HG03045 (cell line): ENCODE measurements around the gene PTPN3.
"Not testable (repeated sequence)": the region's sequence is repeated elsewhere in the genome, so short reads cannot be mapped to it uniquely, and the experiment has no call there.

Experiments
- ATAC-seq: cut with Tn5 transposase; IDR thresholded peaks from one replicate; pipeline ENCODE4 v1.9.1; 2021; ENCODE audit warnings: mild to moderate bottlenecking, moderate library complexity; ENCODE audit not compliant: unreplicated experiment

PTPN3 gene, protein sequence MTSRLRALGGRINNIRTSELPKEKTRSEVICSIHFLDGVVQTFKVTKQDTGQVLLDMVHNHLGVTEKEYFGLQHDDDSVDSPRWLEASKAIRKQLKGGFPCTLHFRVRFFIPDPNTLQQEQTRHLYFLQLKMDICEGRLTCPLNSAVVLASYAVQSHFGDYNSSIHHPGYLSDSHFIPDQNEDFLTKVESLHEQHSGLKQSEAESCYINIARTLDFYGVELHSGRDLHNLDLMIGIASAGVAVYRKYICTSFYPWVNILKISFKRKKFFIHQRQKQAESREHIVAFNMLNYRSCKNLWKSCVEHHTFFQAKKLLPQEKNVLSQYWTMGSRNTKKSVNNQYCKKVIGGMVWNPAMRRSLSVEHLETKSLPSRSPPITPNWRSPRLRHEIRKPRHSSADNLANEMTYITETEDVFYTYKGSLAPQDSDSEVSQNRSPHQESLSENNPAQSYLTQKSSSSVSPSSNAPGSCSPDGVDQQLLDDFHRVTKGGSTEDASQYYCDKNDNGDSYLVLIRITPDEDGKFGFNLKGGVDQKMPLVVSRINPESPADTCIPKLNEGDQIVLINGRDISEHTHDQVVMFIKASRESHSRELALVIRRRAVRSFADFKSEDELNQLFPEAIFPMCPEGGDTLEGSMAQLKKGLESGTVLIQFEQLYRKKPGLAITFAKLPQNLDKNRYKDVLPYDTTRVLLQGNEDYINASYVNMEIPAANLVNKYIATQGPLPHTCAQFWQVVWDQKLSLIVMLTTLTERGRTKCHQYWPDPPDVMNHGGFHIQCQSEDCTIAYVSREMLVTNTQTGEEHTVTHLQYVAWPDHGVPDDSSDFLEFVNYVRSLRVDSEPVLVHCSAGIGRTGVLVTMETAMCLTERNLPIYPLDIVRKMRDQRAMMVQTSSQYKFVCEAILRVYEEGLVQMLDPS

DNA sequence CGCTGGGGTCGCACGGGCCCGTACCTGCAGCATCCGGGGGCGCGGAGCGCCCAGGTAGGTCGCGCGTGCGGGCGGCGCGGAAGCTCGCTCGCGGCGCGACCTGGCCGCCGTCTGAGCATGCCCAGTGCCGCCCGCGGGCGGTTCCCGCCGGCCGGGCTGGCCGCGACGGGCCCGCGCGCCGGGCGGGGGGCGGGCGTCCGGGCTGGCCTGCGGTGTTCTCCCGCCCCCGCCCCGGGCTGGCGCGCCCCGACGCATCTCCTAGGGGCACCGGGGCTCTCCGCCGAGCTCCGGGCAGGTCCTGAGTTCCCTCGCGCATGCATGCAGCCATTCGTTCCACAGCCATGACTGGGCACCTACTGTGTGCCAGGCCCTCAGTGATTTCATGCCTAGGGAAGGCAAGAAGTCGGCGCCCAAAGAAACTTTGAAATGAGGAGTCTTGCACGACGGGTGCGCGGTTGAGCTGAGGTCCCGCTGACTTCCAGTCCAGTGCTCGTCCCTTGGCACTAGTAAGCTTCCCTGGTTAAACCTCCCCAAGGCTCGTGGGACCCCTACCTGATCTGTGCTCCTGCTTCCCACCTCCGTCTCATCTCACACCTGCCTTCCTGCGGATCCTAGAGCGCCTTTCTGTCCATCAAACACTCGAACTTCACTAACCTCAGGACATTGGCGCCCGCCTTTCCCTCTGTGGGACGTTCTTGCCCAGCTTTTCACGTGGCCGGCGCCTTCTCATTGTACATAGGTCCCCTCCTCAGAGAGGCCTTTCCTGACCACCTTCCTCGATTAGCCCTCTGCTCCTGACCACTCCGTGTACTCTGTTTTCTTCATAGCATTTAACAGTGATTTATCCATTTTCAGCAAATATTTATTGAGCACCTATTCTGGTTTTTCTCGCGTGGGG lies at the start of gene PTPN3:
TSS of gene PTPN3 (minus strand) at position 113 of the 898 bp plus-strand sequence. CDS start 34,873 bp downstream, outside the sequence.
- no peak for ATAC-seq

DNA sequence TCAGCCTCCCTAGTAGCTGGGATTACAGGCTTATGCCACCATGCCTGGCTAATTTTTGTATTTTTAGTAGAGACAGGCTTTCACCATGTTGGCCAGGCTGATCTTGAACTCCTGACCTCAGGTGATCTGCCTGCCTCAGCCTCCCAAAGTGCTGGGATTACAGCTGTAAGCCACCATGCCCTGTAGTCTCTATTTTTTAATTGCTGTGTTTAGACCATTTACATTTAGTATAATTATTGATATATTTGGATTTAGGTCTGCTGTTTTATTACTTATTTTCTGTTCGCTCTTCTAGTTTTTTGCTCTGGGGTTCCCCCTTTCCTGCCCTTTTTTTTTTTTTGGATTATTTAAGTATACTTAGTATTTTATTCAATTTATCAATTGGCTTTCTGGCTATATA lies 46.8 kb upstream of the PTPN3 start:
- not testable (repeated sequence) for ATAC-seq

DNA sequence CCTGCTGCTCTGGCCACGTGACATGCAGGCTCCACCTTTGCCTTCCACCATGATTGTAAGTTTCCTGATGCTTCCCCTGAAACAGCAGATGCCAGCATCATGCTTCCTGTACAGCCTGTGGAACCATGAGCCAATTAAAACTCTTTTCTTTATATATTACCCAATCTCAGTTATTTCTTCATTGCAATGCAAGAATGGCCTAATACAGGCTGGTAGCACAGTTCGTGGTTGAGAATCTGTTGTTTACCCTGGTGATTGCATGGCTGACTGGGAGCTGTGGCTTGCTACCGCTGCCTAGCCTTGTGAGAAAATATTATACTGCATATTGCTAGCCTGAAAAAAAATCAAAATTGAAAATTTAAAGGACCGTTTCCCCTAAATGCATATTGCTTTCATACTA lies 44.8 kb upstream of the PTPN3 start:
- no peak for ATAC-seq

DNA sequence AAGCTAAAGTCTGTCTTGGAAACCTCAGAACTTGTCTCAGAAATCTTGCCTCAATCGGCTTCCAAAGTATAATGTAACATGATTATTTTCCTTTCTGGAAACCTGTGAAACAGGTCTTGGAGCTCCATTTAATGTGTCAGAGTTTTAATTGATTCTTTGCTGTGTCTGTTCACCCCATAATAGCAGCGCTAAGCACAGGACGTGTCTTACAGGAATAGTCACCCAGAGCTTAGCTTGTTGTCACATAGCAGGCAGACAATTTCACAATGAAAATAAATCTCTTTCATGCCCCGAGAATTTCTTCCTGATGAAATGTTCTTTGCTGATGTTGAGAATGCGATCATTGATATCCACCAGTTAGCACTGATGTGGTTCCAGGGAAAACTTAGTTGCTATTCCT lies 40.2 kb upstream of the PTPN3 start:
- no peak for ATAC-seq

DNA sequence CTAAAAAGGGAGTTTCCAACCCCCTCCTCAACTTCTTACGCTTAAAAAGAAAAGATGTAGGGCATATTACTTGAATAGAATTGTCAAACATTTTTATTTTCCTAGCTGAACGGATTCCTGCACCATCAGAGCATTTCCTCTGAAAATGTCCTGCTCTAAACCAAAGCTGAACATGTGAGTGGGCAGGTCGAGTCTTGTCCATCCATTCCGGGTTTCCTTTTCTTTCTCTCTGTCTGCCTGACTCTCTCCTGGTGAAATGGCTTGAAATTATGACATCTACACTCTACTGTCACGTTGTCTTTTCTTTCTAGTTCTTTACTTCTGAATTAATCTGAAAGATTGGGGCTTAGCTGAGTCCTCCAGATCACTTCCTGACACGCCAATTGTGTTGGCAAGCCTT lies 39.2 kb upstream of the PTPN3 start:
- no peak for ATAC-seq

DNA sequence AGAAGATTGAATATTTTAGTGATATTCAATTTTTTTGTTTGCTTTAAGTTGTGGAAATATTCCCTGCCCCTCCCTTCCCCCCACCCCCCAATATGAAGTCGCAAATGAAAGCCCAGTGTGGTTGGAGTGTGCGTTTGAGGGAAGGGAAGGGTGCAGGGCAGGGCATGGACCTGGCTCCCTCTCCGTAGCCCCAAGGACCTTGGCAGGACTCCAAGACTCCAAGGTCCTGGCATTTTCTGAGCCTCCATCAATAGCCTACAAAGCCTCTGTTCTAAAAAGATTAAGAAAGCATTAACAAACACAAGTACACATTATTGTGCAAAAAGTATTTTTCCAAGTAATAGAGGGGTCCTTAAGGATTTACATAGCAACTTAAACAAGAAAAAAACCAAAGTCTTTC lies 38.8 kb upstream of the PTPN3 start:
- ATAC-seq = no peak

DNA sequence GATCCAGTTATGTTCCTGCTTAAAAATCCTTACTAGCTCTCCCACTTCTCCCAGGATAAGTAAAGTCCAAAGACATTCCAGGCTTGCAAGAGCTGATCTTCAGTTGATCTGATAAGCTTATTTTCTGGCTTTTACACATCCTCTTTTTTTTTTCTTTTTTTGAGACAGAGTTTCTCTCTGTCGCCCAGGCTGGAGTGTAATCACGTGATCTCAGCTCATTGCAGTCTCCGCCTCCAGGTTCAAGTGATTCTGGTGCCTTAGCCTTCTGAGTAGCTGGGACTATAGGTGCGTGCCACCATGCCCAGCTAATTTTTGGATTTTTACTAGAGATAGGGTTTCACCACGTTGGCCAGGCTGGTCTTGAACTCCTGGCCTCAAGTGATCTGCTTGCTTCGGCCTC lies 37.3 kb upstream of the PTPN3 start:
- ATAC-seq = no peak

DNA sequence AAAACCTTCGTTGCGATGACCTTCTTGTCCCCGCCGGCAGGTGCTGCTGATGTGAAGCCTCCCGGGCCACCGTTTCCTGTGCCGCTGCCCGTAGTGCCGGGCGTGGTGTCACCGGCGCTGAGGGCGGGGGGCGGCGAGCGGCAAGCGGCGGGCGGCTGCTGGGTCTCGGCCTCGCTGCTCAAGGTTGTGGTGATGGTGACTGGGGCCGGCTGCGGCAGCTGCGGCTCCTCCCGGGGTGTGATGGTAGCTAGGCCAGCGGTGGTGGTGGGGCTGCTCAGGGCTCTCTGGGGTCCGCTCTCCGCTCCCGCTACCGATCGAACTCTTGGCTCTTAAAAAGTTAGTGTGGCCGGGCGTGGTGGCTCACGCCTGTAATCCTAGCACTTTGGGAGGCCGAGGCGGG lies 36.0 kb upstream of the PTPN3 start:
- ATAC-seq = no peak

DNA sequence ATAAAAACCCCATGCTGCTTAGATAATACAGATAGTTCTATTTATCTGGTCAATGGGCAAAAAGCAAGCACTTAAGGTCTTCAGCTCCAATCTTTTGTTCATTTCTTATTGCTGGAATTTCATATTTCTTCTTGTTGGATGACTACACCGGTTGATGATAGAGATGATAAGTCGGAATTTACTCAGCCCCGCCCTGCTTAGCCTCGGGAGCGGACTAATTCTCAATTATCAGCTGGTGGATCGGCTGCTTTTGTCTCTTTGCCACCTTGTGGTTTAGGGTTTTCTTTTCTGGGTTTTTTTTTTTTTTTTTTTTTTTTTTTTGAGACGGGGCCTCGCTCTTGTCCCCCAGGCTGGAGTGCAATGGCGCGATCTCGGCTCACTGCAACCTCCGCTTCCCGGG lies 34.5 kb upstream of the PTPN3 start:
- ATAC-seq = not testable (repeated sequence)

DNA sequence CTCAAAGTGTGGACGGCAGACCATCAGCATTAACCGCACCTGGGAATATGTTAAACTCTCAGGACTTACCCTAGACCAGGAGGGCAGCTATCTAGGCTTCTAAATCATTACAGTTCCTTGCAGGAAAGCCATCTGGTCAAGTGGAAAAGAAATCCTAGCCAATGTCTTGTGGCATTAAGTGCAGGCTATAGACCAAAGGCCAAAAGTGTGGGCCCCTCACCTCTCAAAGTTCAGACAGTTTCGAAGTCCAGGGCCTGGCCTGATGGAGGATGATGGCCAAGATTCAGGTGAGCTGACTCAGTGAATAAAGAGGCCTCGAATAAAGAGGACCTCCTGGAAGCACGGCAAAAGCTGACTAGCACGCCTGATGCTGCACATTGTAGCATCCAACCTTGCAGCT lies 24.0 kb upstream of the PTPN3 start:
- no peak for ATAC-seq

DNA sequence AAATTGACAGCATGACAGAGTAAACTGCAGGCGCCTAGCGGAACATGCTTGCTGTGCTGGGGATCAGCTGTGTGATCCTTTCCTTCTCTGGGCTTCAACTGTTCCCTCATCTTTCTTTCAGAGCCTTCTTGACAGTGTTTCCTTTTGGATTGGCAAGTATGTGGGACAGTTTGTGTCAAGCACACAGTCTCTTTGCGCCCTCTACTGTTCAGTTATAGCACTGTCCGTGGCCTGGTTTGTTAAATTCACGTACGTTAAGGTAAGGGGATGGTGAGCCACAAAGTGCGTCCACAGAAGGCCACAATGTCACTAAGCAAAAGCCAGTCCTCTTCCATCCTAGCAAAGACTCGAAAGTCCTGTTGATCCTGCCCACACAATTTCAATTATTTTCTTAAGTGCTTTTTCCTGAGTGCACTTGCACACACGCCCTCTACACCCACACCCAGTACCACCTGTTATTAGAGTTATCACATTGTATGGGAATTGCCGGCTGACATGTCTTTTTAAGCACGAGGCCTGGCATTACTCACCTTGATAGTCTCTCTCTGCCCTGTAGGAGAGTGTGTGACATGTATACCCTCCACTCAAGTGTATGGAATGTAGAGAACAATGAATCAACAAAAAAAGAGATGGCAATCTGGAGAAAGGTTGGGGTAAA lies 22.5 kb upstream of the PTPN3 start:
- peak; percentile 78 for ATAC-seq

DNA sequence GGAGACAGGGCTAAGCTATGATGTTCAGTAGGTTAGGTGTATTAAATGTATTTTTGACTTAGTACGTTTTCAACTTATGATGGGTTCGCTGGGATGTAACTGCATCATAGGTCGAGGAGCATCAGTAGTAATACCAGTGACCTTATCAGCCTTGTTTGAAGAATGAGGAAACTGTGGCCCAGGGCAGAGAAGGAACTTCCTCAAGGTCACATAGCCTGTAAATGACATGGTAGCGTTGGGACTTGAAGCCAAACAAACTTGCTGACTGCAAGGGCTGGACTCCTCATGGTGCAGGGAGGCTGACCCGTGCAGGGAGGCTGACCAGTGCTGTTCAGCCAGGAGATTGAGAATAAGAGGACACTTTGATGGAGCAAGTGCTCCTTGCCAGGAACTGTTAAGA lies 21.3 kb upstream of the PTPN3 start:
- no peak for ATAC-seq

DNA sequence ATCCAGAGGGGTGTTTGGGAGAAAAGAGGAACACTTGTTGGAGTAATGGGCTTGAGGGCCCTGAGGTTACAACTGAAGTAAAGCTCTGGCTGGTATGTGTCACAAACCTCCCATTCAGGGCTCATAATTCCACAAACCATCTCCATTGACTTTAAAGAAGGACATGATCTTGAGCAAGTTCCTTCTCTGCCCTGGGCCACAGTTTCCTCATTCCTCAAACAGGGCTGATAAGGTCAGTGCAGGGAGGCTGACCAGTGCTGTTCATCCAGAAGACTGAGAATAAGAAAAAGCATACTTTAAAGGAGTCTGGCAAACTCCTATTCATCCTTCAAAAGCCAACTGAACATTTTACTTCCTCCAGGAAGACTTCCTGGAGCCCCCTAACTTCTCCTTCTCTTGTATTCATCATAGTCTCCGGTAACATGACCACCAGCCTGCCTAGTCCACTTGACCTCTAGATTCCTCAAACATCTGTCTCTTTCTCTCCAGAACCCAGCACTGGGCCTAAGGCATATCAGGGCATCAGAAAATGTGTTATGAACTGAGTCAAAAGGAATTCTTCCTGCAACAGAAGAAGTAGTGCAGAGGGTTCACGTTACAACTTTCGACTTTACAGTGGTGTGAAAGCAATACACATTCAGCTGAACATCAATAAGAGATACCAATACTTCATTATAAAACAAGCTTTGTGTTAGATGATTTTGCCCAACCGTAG lies 20.7 kb upstream of the PTPN3 start:
- ATAC-seq = no peak

DNA sequence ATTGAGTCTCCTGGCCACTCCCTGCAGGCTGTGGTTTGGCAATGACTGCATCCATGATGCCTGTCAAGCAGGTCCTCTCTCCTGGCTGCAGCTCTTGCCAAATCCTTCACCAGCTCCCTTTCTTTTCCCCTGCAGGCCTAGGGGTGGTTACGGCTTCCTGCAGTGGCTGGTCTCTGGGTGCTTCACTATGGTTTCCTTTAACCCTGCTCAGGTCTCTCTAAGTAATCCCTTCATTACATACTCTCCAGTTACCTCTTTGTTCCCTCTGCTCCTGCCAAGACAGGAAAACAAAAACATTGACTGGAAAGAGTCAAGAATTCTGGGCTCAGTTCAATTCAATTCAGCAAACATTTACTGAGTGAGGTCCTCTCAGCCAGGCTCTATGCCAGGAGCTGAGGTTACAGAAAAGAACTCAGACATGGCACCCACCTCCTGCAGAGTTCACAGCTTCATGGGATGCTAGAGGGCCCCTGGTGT lies 19.8 kb upstream of the PTPN3 start:
- no peak for ATAC-seq

DNA sequence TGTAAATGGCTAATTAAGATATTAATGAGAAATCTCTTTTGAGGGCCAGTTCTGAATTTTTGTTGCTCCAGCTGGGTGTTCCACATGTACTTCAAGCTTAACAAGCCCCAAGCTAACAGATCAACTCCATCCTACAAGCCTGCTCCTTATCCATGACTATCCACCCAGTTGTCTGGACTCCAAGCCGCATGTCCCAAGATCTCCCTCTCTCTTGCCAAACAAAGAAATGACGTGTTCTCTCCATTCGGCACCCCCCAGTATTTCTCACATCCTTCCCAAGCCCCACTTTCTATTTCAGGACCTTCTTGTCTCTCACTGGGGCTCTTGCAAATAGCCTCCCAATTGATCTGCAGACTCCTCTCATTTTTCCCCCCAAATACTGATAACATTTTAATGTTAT lies 15.8 kb upstream of the PTPN3 start:
- no peak for ATAC-seq

DNA sequence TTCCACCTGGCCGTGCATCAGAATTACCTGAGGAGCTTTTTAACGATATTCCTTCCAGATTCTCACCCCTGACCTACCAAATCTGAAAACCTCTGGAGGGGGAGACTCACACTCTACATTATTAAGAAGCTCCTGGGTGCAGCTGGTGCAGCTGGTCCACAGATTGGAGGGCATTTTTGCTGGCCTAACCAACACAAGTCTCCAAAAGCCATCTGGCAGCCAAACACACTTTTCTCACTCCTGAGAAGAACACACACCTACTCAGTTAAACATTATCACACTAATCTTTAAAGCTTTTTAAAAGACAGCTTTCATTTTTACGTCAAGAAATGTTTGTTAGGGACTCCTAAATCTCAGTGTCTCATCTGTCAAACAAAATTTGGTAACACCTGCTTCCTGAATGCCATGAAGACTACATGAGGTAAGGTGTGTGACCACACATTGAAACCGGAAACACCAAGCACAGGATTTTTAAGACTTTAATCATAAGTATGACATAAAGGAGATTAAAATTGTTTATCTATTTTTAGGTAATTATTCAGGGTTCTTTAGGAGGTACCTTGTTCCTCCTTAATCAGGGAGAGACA lies 14.2 kb upstream of the PTPN3 start:
- ATAC-seq = no peak

DNA sequence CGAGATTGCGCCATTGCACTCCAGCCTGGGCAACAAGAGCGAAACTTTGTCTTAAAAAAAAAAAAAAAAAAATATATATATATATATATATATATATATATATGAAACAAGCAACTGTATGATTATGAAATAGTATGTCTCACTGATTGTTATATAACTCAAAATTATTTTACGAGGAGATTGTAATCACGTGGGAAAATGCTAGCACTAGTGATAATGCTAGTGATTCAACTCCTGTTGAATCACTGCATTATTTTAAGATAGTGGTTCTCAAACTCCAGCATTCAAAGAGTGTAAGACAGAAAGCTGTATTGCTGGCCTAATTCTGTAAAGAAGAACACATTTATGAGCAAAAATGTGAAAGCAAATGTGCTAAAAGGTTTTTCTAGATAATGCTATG lies 12.4 kb upstream of the PTPN3 start:
- ATAC-seq = no peak

DNA sequence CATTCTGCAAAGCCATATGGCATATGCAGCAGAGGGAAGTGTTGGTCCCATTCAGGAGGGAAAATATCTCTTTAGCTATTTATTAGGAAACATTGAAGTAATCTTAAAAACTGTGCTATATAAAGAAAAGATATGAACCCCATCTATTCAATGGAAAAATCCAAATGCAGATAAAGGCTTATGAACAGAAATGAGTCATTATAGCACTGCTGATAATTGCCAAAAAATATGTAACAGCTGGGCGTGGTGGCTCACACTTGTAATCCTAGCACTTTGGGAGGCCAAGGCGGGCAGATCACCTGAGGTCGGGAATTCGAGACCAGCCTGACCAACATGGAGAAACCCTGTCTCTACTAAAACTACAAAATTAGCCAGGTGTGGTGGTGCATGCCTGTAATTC lies 11.9 kb upstream of the PTPN3 start:
- ATAC-seq = not testable (repeated sequence)

DNA sequence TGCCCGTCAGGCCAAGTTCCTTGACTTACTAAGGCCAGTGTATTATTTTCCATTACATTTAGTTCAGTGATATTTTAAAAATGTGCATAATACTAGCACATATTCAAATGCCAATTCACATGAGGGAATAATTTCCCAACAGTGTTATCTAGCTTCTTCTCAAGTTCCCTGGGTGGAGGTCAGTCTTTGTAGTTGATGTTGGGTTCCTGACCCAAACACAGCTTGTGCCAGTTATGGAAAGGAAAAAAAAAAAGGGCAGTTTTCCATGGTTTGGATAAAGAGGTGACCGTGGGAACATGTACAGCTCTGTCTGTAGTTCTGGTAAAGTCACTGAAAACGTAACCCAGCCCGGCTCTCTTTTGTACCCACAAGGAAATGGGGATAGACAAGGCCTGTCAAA lies 11.5 kb upstream of the PTPN3 start:
- no peak for ATAC-seq
